PC-9 (cell line): ENCODE results near the gene GIMAP8. TPM values are rescaled to one million over a fixed set of nuclear protein-coding genes. Genes with fewer than 3 reads are reported as not detected.

Source experiments
- BruUV-seq: library from RNA; stranded (reverse); fragments of 400-500 nt; replicated peaks from 2 replicates; lab custom pipeline; 2021; lab: Mats Ljungman, UMichigan
- CTCF ChIA-PET: fragments of 300-600 bp; sonication (Branson Sonifier 250); formaldehyde crosslinking; loops from one replicate; lab custom pipeline; 2022; ENCODE audit warnings: antibody characterized with exemption; lab: Charles Lee
- POLR2A ChIA-PET: fragments of 300-600 bp; sonication (Branson Sonifier 250); formaldehyde crosslinking; loops from one replicate; lab custom pipeline; 2022; ENCODE audit warnings: antibody characterized with exemption; ENCODE audit not compliant: unreplicated experiment; lab: Charles Lee
- DNase-seq, 2 experiments: peaks; one replicate each; pipeline versions ENCODE4 v3.0.0 to v3.0.0-alpha.2; 2015 to 2022; ENCODE audit warnings: mixed read lengths in 1 of 2
- H2AFZ ChIP-seq: fragments of 200-600 bp; sonication (generic); 2 replicates; pipeline ENCODE4 v1.8.1; 2017; ENCODE audit warnings: antibody characterized with exemption
- H3F3A ChIP-seq: fragments of 200-600 bp; sonication (generic); 2 replicates; pipeline ENCODE4 v1.8.1; 2017; ENCODE audit warnings: antibody characterized with exemption, mild to moderate bottlenecking, low read depth; ENCODE audit not compliant: insufficient read depth
- H3K27ac ChIP-seq: fragments of 200-600 bp; sonication (generic); 2 replicates; pipeline ENCODE4 v1.6.1; 2016; ENCODE audit warnings: mixed run types
- H3K27me3 ChIP-seq: fragments of 200-600 bp; sonication (generic); 2 replicates; pipeline ENCODE4 v1.6.1; 2016; ENCODE audit warnings: low read depth, mixed run types; ENCODE audit not compliant: insufficient read depth
- H3K36me3 ChIP-seq: fragments of 200-600 bp; sonication (generic); 2 replicates; pipeline ENCODE4 v1.6.1; 2016; ENCODE audit warnings: low read depth, mixed run types
- H3K4me1 ChIP-seq: fragments of 200-600 bp; sonication (generic); replicated peaks from 2 replicates; pipeline ENCODE4 v1.6.1; 2016; ENCODE audit warnings: mixed run types; ENCODE audit not compliant: insufficient read depth
- H3K4me2 ChIP-seq: fragments of 200-600 bp; sonication (generic); 2 replicates; pipeline ENCODE4 v1.6.1; 2017; ENCODE audit warnings: mixed run types
- H3K4me3 ChIP-seq: fragments of 200-600 bp; sonication (generic); 2 replicates; pipeline ENCODE4 v1.6.1; 2016; ENCODE audit warnings: mixed run types
- H3K79me2 ChIP-seq: fragments of 200-600 bp; sonication (generic); 2 replicates; pipeline ENCODE4 v1.6.1; 2017; ENCODE audit warnings: low read depth, mixed run types
- H3K9me2 ChIP-seq: fragments of 200-600 bp; sonication (generic); 2 replicates; pipeline ENCODE4 v1.8.1; 2017; ENCODE audit warnings: mild to moderate bottlenecking; ENCODE audit not compliant: insufficient read depth
- H3K9me3 ChIP-seq: fragments of 200-600 bp; sonication (generic); 2 replicates; pipeline ENCODE4 v1.8.1; 2016; ENCODE audit warnings: low read depth; ENCODE audit not compliant: insufficient read depth
- H4K20me1 ChIP-seq: fragments of 200-600 bp; sonication (generic); 2 replicates; pipeline ENCODE4 v1.8.1; 2017; ENCODE audit not compliant: insufficient read depth
- EZH2 ChIP-seq: fragments of 200-600 bp; sonication (generic); IDR thresholded peaks from 2 replicates; pipeline ENCODE4 v1.8.0; 2017; ENCODE audit warnings: antibody characterized with exemption, low read depth
- intact Hi-C: fragments of 100-400 bp; cut with micrococcal nuclease; formaldehyde crosslinking; loops from one replicate; pipeline ENCODE4 v1.10.0; 2022; ENCODE audit not compliant: unreplicated experiment
- total RNA-seq: library from RNA; stranded (reverse); gene quantifications from 2 replicates; pipeline ENCODE4 v1.2.3, GENCODE V29; 2021
- TF ChIP-seq, protein P1 (sequence below): fragments of 200-600 bp; sonication (generic); conservative IDR thresholded peaks from 2 replicates; pipeline ENCODE4 v1.6.1; 2017; ENCODE audit warnings: mixed run types, antibody characterized with exemption, mild to moderate bottlenecking, moderate library complexity

GIMAP8 gene
- total RNA-seq, 1 experiment from 2014 or later, result not detected

DNA sequence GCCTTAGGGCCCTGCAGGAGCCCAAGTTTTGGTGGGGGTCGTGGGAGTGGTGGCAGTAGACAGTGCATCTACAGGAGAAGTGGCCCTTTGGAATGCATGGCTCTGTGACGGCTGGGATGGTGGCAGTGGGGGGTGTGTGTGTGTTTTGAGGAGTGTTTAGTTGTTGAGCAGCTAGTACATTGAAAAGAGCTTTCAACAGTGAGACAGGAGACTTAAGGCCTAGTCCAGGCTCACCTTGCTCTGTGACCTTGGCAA lies 44.2 kb upstream of the GIMAP8 start:
- DNase-seq, result no peak
- Histone ChIP-seq H3K4me3 (no peak overlapping the region), H3K27ac (no peak overlapping the region), H3K27me3 (no peaks in the 10 kb centered on the region), H4K20me1 (no peaks in the 10 kb centered on the region), H3K4me1 (peaks cover 19% of the 10 kb centered on the region), H3F3A (peaks cover 13% of the 10 kb centered on the region; the same call in 1 of the 2 replicates), H3K9me3 (no peaks in the 10 kb centered on the region), H3K9me2 (no peaks in the 10 kb centered on the region), H2AFZ (no peak overlapping the region), H3K79me2 (no peaks in the 10 kb centered on the region), H3K4me2 (no peak overlapping the region), H3K36me3 (no peaks in the 10 kb centered on the region)
- TF ChIP-seq EZH2, result no peak
- TF ChIP-seq, protein P1, sequence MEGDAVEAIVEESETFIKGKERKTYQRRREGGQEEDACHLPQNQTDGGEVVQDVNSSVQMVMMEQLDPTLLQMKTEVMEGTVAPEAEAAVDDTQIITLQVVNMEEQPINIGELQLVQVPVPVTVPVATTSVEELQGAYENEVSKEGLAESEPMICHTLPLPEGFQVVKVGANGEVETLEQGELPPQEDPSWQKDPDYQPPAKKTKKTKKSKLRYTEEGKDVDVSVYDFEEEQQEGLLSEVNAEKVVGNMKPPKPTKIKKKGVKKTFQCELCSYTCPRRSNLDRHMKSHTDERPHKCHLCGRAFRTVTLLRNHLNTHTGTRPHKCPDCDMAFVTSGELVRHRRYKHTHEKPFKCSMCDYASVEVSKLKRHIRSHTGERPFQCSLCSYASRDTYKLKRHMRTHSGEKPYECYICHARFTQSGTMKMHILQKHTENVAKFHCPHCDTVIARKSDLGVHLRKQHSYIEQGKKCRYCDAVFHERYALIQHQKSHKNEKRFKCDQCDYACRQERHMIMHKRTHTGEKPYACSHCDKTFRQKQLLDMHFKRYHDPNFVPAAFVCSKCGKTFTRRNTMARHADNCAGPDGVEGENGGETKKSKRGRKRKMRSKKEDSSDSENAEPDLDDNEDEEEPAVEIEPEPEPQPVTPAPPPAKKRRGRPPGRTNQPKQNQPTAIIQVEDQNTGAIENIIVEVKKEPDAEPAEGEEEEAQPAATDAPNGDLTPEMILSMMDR, result no peak
- POLR2A ChIA-PET, result no interaction called here
- CTCF ChIA-PET, result no interaction called here
- intact Hi-C loops, result no loop called here
- no TSS peak for BruUV-seq

DNA sequence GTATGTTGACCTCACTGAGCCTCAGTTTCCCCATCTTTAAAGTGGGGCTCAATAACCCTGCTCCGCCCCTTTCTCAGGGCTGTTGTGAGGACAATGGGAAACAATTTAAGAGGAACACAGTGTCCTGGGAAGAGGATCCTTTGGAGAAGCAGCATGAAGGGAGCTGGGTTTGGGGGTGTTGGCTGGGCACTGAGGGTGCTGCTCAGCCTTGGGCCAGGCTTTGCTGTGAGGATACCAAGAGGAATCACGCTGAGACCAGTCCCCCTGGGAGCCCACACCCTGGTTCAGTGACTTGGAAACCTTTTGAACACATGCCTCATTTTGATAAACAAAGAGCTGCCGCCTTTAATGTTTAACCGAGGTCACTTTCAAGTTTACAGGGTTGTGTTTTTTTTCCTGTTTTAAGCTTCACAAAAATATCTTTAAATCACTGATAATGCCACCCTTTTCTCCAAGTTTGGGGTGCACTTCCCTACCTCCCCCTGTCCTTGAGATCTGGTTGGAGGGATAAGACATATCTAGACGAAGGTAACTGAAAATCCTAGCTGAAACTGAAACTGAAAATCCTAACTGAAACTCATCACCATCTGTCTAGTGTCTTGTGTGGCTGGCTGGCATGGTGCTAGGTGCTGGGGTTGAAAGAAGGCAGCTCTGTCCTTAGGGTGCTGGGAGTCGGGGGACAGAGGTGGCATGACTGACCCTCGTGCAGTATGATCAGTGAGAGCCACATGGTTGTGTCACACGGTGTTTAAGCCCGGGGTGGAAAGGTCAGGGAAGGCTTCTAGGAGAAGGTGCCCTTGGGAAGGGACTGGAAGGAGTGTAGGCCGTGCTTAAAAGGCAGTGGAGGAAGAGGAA lies 43.6 kb upstream of the GIMAP8 start:
- no peaks in the 10 kb centered on the region for H3K9me3 ChIP-seq
- H3K36me3 ChIP-seq, result no peaks in the 10 kb centered on the region
- no peaks in the 10 kb centered on the region for H3K27me3 ChIP-seq
- intact Hi-C loops, result no loop called here
- H4K20me1 ChIP-seq, result no peaks in the 10 kb centered on the region
- peaks cover 14% of the 10 kb centered on the region for H3K4me1 ChIP-seq
- H3K4me3 ChIP-seq, result no peak overlapping the region
- ChIA-PET CTCF (interaction anchor here (0.5 kb wide), 1 partner anchor 292 kb away, joined by 10 read pairs; no protein-coding TSS in a partner anchor), POLR2A (no interaction called here)
- H3F3A ChIP-seq, result peaks cover 13% of the 10 kb centered on the region; the same call in 1 of the 2 replicates
- no peaks in the 10 kb centered on the region for H3K9me2 ChIP-seq
- H3K27ac ChIP-seq, result no peak overlapping the region
- H2AFZ ChIP-seq, result no peak overlapping the region
- BruUV-seq, result no TSS peak
- no peak overlapping the region for H3K4me2 ChIP-seq
- no peaks in the 10 kb centered on the region for H3K79me2 ChIP-seq
- DNase-seq, result no peak
- TF ChIP-seq, protein P1, result no peak
- no peak for TF ChIP-seq EZH2

DNA sequence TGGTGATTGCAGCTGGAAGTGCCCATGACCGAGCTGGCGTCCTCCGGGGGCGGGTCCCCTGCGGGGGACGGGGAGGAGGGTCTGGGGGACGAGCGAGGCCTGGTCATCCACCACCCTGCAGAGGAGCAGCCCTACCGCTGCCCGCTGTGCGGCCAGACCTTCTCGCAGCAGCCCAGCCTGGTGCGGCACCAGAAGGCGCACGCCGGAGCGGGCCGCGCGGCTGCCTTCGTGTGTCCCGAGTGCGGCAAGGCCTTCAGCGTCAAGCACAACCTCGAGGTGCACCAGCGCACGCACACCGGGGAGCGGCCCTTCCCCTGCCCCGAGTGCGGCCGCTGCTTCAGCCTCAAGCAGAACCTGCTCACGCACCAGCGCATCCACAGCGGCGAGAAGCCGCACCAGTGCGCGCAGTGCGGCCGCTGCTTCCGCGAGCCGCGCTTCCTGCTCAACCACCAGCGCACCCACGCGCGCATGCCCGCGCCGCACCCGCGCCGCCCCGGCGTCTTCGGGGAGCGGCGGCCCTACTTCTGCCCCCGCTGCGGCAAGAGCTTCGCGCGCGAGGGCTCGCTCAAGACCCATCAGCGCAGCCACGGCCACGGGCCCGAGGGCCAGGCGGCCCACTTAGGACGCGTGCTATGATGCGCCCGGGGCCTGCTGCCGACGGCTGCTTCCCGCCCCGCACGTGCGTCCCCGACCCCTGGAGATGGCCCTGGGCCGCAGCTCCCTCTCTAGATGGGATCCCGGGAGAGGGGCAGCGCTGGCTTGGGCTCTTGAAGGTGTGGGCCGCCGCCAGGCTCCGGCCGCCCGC lies 42.6 kb upstream of the GIMAP8 start:
- Histone ChIP-seq H3F3A (peaks cover 9% of the 10 kb centered on the region; the same call in 1 of the 2 replicates), H3K4me2 (no peak overlapping the region), H2AFZ (no peak overlapping the region), H3K9me3 (no peaks in the 10 kb centered on the region), H3K36me3 (no peaks in the 10 kb centered on the region), H4K20me1 (no peaks in the 10 kb centered on the region), H3K27me3 (no peaks in the 10 kb centered on the region), H3K79me2 (no peaks in the 10 kb centered on the region), H3K4me1 (peaks cover 8% of the 10 kb centered on the region), H3K4me3 (no peak overlapping the region), H3K27ac (no peak overlapping the region), H3K9me2 (no peaks in the 10 kb centered on the region)
- intact Hi-C loops, result no loop called here
- no peak for DNase-seq
- no peak for TF ChIP-seq EZH2
- TF ChIP-seq, protein P1, result no peak
- CTCF ChIA-PET, result no interaction called here
- BruUV-seq, result no TSS peak
- POLR2A ChIA-PET, result no interaction called here
